ENCODE measurements around the gene TUBB3.
A peak's percentile ranks its signal among the peaks of the same experiment; 100 is the strongest.
"Not testable (repeated sequence)": the region's sequence is repeated elsewhere in the genome, so short reads cannot be mapped to it uniquely, and the experiment has no call there.

TUBB3 gene

DNA sequence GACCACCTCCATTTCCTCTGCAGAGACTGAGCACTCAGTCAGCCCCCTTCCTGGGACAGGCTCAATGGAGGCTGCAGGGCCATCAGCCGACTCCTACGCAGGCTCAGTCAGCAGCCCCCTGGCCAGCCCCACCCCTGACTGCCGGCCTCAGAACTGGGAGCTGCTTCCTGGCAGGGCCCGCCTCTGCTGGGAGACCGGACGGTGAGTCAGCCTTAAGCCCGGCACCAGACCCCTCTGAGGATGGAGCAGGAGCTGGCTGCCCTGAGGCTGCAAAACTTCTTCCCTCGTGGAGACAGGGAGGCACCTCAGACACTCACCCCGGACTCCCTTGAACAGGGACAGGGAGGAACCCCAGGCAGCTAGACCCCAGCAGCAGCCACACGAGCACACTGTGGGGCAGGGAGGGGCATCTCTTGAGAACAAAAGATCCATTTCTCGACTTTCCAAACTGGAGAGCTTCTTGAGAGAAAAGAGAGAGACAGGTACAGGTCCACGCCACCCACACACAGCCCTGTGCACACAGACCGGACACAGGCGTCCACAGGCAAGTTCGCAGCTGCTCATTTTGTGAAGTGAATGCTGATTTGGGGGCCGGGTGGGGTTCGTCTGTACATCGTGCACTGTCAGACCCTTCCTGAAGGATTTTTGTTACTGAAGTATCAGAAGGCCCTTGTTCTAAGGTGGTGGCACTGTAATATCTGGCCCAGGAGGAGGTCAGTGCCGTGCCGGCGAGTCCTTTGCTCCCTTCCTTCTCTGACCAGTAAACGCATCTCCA lies 1.3 kb upstream of the TUBB3 start:
- Histone ChIP-seq H3K36me3 (ENCODE audit: control insufficient read depth in 1 of 2, insufficient read depth in 2 of 2, low read length in 2 of 2) (no peaks in the 10 kb centered on the region), H3K9me3 (ENCODE audit: control insufficient read depth in 1 of 2, low read length in 2 of 2) (no peaks in the 10 kb centered on the region), H3K27me3 (ENCODE audit: low read depth, low read length) (peaks cover 14% of the 10 kb centered on the region), H3K27ac (ENCODE audit: low read length) (peak overlapping the region; percentile 96), H3K4me1 (ENCODE audit: control insufficient read depth in 1 of 2, insufficient read depth in 2 of 2, low read length in 2 of 2) (peaks cover 3 to 57% of the 10 kb centered on the region in 2 donors), H3K4me3 (ENCODE audit: low read depth in 1 of 2, low read length in 2 of 2) (peak overlapping the region; percentile 23 to 69)

GRCh38 chr16:89922477-89922883 lies 662 bp upstream of the TUBB3 start:
- Histone ChIP-seq H3K9me3 (ENCODE audit: control insufficient read depth in 1 of 2, low read length in 2 of 2) (no peaks in the 10 kb centered on the region), H3K36me3 (ENCODE audit: control insufficient read depth in 1 of 2, insufficient read depth in 2 of 2, low read length in 2 of 2) (no peaks in the 10 kb centered on the region), H3K27ac (ENCODE audit: low read length) (peak overlapping the region; percentile 96), H3K4me3 (ENCODE audit: low read depth in 1 of 2, low read length in 2 of 2) (peak overlapping the region; percentile 69), H3K4me1 (ENCODE audit: control insufficient read depth in 1 of 2, insufficient read depth in 2 of 2, low read length in 2 of 2) (peaks cover 3 to 57% of the 10 kb centered on the region in 2 donors), H3K27me3 (ENCODE audit: low read depth, low read length) (peaks cover 14% of the 10 kb centered on the region)

- Histone ChIP-seq H3K4me3 (ENCODE audit: low read depth in 1 of 2, low read length in 2 of 2) (peak overlapping the region in 1 of 2 donors; percentile 69), H3K4me1 (ENCODE audit: control insufficient read depth in 1 of 2, insufficient read depth in 2 of 2, low read length in 2 of 2) (peaks cover 3 to 45% of the 10 kb centered on the region in 2 donors), H3K27ac (ENCODE audit: low read length) (no peak overlapping the region), H3K27me3 (ENCODE audit: low read depth, low read length) (peaks cover 10% of the 10 kb centered on the region), H3K9me3 (ENCODE audit: control insufficient read depth in 1 of 2, low read length in 2 of 2) (no peaks in the 10 kb centered on the region), H3K36me3 (ENCODE audit: control insufficient read depth in 1 of 2, insufficient read depth in 2 of 2, low read length in 2 of 2) (no peaks in the 10 kb centered on the region)
These were observed 626 bp downstream of the TUBB3 start for GRCh38 chr16:89923640-89924296.

DNA sequence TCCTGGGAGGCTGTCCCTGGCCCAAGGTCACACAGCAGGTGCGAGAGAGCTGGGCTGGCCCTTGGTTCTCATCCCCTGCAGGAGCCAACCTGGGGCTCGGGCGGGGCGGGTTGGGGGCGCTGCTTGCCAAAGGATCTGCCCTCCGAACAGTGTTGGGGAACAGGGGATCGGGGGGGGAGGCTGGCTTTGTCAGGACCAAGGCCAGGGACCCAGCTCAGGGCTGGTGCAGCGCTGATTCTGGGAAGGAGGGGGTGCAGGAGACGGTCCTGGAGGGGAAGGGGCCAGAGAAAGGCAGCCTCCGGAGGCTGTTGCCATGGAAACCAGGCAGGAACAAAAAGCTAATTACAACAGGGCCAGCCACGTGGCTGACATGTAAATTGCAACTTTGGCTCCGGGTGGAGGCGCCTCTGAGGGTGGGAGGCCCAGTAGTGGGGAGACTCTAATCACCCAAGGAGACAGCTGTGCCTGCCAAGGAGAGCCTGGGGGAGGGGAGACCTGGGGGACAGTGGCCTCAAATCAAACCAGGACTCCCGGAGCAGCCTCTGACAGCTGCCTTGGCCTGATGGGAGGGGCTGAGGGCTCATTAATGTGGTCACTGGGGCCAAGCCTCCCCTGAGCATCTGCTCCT lies 1.3 kb downstream of the TUBB3 start:
- no peak overlapping the region for H3K4me3 ChIP-seq (ENCODE audit: low read depth in 1 of 2, low read length in 2 of 2)
- H3K27me3 ChIP-seq (ENCODE audit: low read depth, low read length) = peaks cover 5% of the 10 kb centered on the region
- no peaks in the 10 kb centered on the region for H3K9me3 ChIP-seq (ENCODE audit: control insufficient read depth in 1 of 2, low read length in 2 of 2)
- H3K4me1 ChIP-seq (ENCODE audit: control insufficient read depth in 1 of 2, insufficient read depth in 2 of 2, low read length in 2 of 2) = peaks cover 3 to 41% of the 10 kb centered on the region in 2 donors
- no peak overlapping the region for H3K27ac ChIP-seq (ENCODE audit: low read length)
- no peaks in the 10 kb centered on the region for H3K36me3 ChIP-seq (ENCODE audit: control insufficient read depth in 1 of 2, insufficient read depth in 2 of 2, low read length in 2 of 2)

DNA sequence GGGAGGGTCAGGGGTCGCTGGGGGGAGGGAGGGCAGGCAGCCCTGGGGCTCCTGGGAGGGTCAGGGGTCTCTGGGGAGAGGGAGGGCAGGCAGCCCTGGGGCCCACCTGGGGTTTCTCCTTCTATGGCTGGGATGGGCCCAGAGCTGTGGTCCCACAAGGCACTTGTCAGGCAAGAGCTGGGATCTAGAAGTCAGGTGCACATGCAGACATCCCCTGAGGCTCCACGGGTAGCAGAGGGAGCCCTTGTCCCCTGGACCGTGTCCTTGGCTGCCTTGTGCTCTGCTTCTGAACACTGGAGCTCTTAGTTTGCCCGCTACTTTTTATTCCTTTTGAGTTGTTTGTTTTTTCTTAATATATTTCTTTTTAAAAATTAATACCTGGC lies 1.8 kb downstream of the TUBB3 start:
- no peaks in the 10 kb centered on the region for H3K36me3 ChIP-seq (ENCODE audit: control insufficient read depth in 1 of 2, insufficient read depth in 2 of 2, low read length in 2 of 2)
- no peak overlapping the region for H3K4me3 ChIP-seq (ENCODE audit: low read depth in 1 of 2, low read length in 2 of 2)
- H3K27ac ChIP-seq (ENCODE audit: low read length) = no peak overlapping the region
- H3K9me3 ChIP-seq (ENCODE audit: control insufficient read depth in 1 of 2, low read length in 2 of 2) = no peaks in the 10 kb centered on the region
- H3K27me3 ChIP-seq (ENCODE audit: low read depth, low read length) = peaks cover 5% of the 10 kb centered on the region
- H3K4me1 ChIP-seq (ENCODE audit: control insufficient read depth in 1 of 2, insufficient read depth in 2 of 2, low read length in 2 of 2) = peaks cover 3 to 41% of the 10 kb centered on the region in 2 donors

- peak overlapping the region; percentile 11 to 65 for H3K4me3 ChIP-seq (ENCODE audit: low read depth in 1 of 2, low read length in 2 of 2)
- no peak overlapping the region for H3K27ac ChIP-seq (ENCODE audit: low read length)
- peaks cover 3 to 41% of the 10 kb centered on the region in 2 donors for H3K4me1 ChIP-seq (ENCODE audit: control insufficient read depth in 1 of 2, insufficient read depth in 2 of 2, low read length in 2 of 2)
- no peaks in the 10 kb centered on the region for H3K36me3 ChIP-seq (ENCODE audit: control insufficient read depth in 1 of 2, insufficient read depth in 2 of 2, low read length in 2 of 2)
- H3K27me3 ChIP-seq (ENCODE audit: low read depth, low read length) = peaks cover 5% of the 10 kb centered on the region
- H3K9me3 ChIP-seq (ENCODE audit: control insufficient read depth in 1 of 2, low read length in 2 of 2) = no peaks in the 10 kb centered on the region
These were observed 2.5 kb downstream of the TUBB3 start for GRCh38 chr16:89925596-89926079.

DNA sequence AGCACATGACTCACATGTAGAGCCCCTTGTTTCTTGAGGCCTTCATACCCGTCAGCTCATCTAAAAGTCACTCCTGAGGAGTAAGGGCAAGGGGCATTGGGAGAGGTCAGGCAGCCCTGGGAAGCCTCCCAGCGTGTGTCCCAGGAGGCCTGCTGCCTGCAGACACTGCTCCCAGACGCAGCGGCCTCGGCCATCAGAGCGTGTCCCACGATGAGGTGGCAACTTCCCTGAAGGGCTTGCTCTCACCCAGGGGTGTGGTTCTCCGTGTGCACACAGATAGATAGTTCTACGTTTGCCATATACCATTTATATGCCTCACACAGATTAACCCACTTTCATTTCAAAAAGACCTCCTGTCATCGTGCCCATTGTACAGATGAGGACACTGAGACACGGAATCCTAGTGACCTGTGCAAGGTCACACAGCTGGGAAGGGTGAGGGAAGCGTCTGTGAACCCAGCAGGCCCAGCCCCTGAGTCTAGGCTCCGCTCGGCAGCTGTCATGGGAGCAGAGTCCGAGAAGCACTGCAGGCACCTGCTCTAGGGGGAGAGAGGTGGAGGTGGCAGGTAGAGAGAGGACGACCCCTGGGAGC lies 8.3 kb downstream of the TUBB3 start:
- no peaks in the 10 kb centered on the region for H3K36me3 ChIP-seq (ENCODE audit: control insufficient read depth in 1 of 2, insufficient read depth in 2 of 2, low read length in 2 of 2)
- no peaks in the 10 kb centered on the region for H3K27me3 ChIP-seq (ENCODE audit: low read depth, low read length)
- H3K4me1 ChIP-seq (ENCODE audit: control insufficient read depth in 1 of 2, insufficient read depth in 2 of 2, low read length in 2 of 2) = peaks cover 0 to 3% of the 10 kb centered on the region in 2 donors

DNA sequence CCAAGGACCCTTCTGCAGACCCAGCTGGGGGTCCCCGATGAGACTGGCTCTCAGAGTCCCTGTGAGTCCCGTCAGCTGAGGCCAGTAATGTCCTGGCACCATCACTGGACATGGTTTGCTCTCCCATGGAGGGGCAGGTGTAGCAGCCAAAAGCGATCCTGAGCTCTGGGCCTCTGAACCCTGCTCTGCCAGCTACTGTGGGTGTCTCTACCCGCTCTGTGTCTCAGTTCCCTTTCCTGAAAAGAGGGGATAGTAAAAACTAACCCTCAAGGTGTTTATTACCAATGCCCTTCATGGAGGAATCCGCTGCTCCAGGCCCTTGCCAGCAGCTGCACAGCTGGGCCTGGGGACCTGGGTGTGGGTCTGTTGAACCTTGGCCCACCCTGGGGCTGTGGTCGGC lies 8.8 kb downstream of the TUBB3 start:
- Histone ChIP-seq H3K27me3 (ENCODE audit: low read depth, low read length) (no peaks in the 10 kb centered on the region), H3K36me3 (ENCODE audit: control insufficient read depth in 1 of 2, insufficient read depth in 2 of 2, low read length in 2 of 2) (no peaks in the 10 kb centered on the region), H3K4me3 (ENCODE audit: low read depth in 1 of 2, low read length in 2 of 2) (no peak overlapping the region), H3K9me3 (ENCODE audit: control insufficient read depth in 1 of 2, low read length in 2 of 2) (no peaks in the 10 kb centered on the region), H3K27ac (ENCODE audit: low read length) (no peak overlapping the region), H3K4me1 (ENCODE audit: control insufficient read depth in 1 of 2, insufficient read depth in 2 of 2, low read length in 2 of 2) (no peaks in the 10 kb centered on the region)

More for the DNA sequence above, 8.3 kb downstream of the TUBB3 start:
- H3K27ac ChIP-seq (ENCODE audit: low read length) = no peak overlapping the region
- H3K9me3 ChIP-seq (ENCODE audit: control insufficient read depth in 1 of 2, low read length in 2 of 2) = no peaks in the 10 kb centered on the region
- no peak overlapping the region for H3K4me3 ChIP-seq (ENCODE audit: low read depth in 1 of 2, low read length in 2 of 2)

DNA sequence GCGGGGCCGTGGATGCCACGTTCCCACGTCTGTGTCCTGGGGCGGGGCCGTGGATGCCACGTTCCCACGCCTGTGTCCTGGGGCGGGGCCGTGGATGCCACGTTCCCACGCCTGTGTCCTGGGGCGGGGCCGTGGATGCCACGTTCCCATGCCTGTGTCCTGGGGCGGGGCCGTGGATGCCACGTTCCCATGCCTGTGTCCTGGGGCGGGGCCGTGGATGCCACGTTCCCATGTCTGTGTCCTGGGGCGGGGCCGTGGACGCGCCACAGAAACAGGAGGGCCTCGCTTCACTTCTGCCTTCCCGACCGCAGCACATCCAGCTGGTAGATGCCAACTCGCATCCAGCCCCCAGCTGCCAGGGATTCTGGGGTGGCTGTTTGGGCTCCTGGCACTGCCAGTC lies 10.9 kb downstream of the TUBB3 start:
- H3K27ac ChIP-seq (ENCODE audit: low read length); H3K9me3 ChIP-seq (ENCODE audit: control insufficient read depth in 1 of 2, low read length in 2 of 2); H3K4me1 ChIP-seq (ENCODE audit: control insufficient read depth in 1 of 2, insufficient read depth in 2 of 2, low read length in 2 of 2); H3K4me3 ChIP-seq (ENCODE audit: low read depth in 1 of 2, low read length in 2 of 2); H3K27me3 ChIP-seq (ENCODE audit: low read depth, low read length); H3K36me3 ChIP-seq (ENCODE audit: control insufficient read depth in 1 of 2, insufficient read depth in 2 of 2, low read length in 2 of 2): not testable (repeated sequence)

DNA sequence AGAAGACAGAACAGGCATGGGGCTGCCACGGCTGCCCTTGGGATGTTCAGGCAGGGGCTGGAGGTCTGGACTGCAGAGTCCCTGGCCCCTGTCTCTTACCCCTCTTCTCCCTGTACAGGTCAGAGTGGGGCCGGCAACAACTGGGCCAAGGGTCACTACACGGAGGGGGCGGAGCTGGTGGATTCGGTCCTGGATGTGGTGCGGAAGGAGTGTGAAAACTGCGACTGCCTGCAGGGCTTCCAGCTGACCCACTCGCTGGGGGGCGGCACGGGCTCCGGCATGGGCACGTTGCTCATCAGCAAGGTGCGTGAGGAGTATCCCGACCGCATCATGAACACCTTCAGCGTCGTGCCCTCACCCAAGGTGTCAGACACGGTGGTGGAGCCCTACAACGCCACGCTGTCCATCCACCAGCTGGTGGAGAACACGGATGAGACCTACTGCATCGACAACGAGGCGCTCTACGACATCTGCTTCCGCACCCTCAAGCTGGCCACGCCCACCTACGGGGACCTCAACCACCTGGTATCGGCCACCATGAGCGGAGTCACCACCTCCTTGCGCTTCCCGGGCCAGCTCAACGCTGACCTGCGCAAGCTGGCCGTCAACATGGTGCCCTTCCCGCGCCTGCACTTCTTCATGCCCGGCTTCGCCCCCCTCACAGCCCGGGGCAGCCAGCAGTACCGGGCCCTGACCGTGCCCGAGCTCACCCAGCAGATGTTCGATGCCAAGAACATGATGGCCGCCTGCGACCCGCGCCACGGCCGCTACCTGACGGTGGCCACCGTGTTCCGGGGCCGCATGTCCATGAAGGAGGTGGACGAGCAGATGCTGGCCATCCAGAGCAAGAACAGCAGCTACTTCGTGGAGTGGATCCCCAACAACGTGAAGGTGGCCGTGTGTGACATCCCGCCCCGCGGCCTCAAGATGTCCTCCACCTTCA lies 11.7 kb downstream of the TUBB3 start:
- Histone ChIP-seq H3K27me3 (ENCODE audit: low read depth, low read length) (no peaks in the 10 kb centered on the region), H3K9me3 (ENCODE audit: control insufficient read depth in 1 of 2, low read length in 2 of 2) (no peaks in the 10 kb centered on the region), H3K4me1 (ENCODE audit: control insufficient read depth in 1 of 2, insufficient read depth in 2 of 2, low read length in 2 of 2) (no peaks in the 10 kb centered on the region), H3K4me3 (ENCODE audit: low read depth in 1 of 2, low read length in 2 of 2) (no peak overlapping the region), H3K36me3 (ENCODE audit: control insufficient read depth in 1 of 2, insufficient read depth in 2 of 2, low read length in 2 of 2) (no peaks in the 10 kb centered on the region), H3K27ac (ENCODE audit: low read length) (no peak overlapping the region)

All from muscle layer of duodenum (tissue), 2 donors.